ENCODE measurements around the gene PCDH18. TPM values are rescaled to one million over a fixed set of nuclear protein-coding genes. Genes with fewer than 3 reads are reported as not detected.

Gene PCDH18
- total and polyA plus RNA-seq, 2 donors from 2014 or later = 2.2 to 10.1 TPM

DNA sequence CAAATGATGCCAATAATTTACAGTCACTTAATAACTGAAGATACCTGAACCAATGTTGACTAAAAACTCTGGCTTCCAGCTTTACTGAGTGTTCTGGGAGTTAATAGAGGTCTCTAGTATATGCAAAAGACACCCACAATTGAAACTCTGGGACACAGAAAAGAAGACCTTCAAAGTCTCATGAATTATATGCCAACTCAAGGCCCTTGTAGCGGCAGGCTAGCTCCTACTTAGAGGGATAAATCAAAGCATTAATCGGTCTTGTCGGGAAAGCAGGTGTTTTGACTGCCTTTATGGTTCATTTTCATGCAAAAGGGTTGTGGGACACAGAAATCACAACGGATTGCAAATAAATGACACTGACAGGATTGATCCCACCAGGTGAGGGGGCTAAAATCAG lies 55.9 kb downstream of the PCDH18 start:
- no peak for FAIRE-seq
- TF ChIP-seq CTCF (IDR thresholded peaks at IDR 0.05; ENCODE audit: borderline replicate concordance, extremely low read depth, insufficient read depth) = no peak

DNA sequence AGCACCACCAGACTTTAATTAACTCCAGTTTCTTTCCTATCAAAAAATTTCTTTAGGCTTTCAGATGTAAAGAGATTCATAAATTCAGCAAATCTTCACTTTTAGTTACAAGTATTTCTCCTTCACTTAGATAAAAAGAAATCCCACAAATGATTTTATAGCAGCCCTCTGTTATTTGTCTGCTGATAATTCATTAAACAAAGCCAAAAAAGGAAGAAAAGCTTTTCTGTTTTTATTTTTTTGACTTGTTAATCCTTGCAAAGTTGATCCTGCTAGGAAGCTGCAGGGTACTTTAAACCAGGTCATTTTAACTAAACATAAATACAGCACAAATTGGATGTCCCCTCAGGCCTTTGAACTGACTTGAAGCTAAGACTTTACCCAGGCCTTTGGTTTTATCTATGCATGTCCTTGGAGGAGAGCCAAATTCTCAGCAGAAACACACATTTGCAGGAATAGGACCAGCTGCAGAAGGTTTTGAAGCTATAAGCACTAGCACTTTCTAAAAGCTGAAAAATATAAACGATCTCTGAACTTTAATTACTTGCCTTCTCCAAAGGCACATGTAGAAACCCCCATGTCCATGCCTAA lies 57.5 kb downstream of the PCDH18 start:
- H3K4me3 ChIP-seq (ENCODE audit: low read length in 3 of 3) = no peak overlapping the region
- H3K4me1 ChIP-seq (ENCODE audit: control insufficient read depth in 2 of 3, insufficient read depth in 2 of 3, low read depth in 1 of 3, low read length in 3 of 3) = no peaks in the 10 kb centered on the region
- no peaks in the 10 kb centered on the region for H3K36me3 ChIP-seq (ENCODE audit: control insufficient read depth in 2 of 3, insufficient read depth in 3 of 3, low read length in 3 of 3)
- no peak overlapping the region for H3K27ac ChIP-seq (ENCODE audit: low read depth in 2 of 2, low read length in 2 of 2)
- intact Hi-C loops (cut with DNase I) = no loop called here
- no peaks in the 10 kb centered on the region for H3K27me3 ChIP-seq (ENCODE audit: control insufficient read depth, insufficient read depth, low read length)
- TF ChIP-seq CTCF (IDR thresholded peaks at IDR 0.05; ENCODE audit: borderline replicate concordance, extremely low read depth, insufficient read depth) = no peak
- no peaks in the 10 kb centered on the region for H3K9me3 ChIP-seq (ENCODE audit: control insufficient read depth in 2 of 3, insufficient read depth in 1 of 3, low read length in 3 of 3)
- H3K9ac ChIP-seq (ENCODE audit: low read length in 3 of 3) = no peak overlapping the region
- DNase-seq (peak in 3 of 5 donors; percentile 14 to 82 (median 65)), FAIRE-seq (no peak)

More for the DNA sequence above, 55.9 kb downstream of the PCDH18 start:
- Histone ChIP-seq H3K9ac (ENCODE audit: low read length in 3 of 3) (no peak overlapping the region), H3K4me3 (ENCODE audit: low read length in 3 of 3) (no peak overlapping the region), H3K9me3 (ENCODE audit: control insufficient read depth in 2 of 3, insufficient read depth in 1 of 3, low read length in 3 of 3) (no peaks in the 10 kb centered on the region), H3K27ac (ENCODE audit: low read depth in 2 of 2, low read length in 2 of 2) (no peak overlapping the region), H3K4me1 (ENCODE audit: control insufficient read depth in 2 of 3, insufficient read depth in 2 of 3, low read depth in 1 of 3, low read length in 3 of 3) (no peaks in the 10 kb centered on the region), H3K36me3 (ENCODE audit: control insufficient read depth in 2 of 3, insufficient read depth in 3 of 3, low read length in 3 of 3) (no peaks in the 10 kb centered on the region), H3K27me3 (ENCODE audit: control insufficient read depth, insufficient read depth, low read length) (no peaks in the 10 kb centered on the region)
- intact Hi-C loops (cut with DNase I) = no loop called here
- DNase-seq = no peak

GRCh38 chr4:137471895-137472294 lies 60.4 kb downstream of the PCDH18 start:
- Histone ChIP-seq H3K9ac (ENCODE audit: low read length in 3 of 3) (no peak overlapping the region), H3K27me3 (ENCODE audit: control insufficient read depth, insufficient read depth, low read length) (no peaks in the 10 kb centered on the region), H3K4me3 (ENCODE audit: low read length in 3 of 3) (no peak overlapping the region), H3K36me3 (ENCODE audit: control insufficient read depth in 2 of 3, insufficient read depth in 3 of 3, low read length in 3 of 3) (no peaks in the 10 kb centered on the region), H3K9me3 (ENCODE audit: control insufficient read depth in 2 of 3, insufficient read depth in 1 of 3, low read length in 3 of 3) (peaks cover 0 to 4% (median 0%) of the 10 kb centered on the region in 3 donors), H3K27ac (ENCODE audit: low read depth in 2 of 2, low read length in 2 of 2) (no peak overlapping the region), H3K4me1 (ENCODE audit: control insufficient read depth in 2 of 3, insufficient read depth in 2 of 3, low read depth in 1 of 3, low read length in 3 of 3) (no peaks in the 10 kb centered on the region)
- DNase-seq = no peak
- intact Hi-C loops (cut with DNase I) = no loop called here
- TF ChIP-seq CTCF (IDR thresholded peaks at IDR 0.05; ENCODE audit: borderline replicate concordance, extremely low read depth, insufficient read depth) = no peak
- FAIRE-seq = no peak

GRCh38 chr4:137471461-137471860 lies 60.8 kb downstream of the PCDH18 start:
- DNase-seq = no peak
- Histone ChIP-seq H3K4me3 (ENCODE audit: low read length in 3 of 3) (no peak overlapping the region), H3K9me3 (ENCODE audit: control insufficient read depth in 2 of 3, insufficient read depth in 1 of 3, low read length in 3 of 3) (peaks cover 0 to 4% (median 0%) of the 10 kb centered on the region in 3 donors), H3K4me1 (ENCODE audit: control insufficient read depth in 2 of 3, insufficient read depth in 2 of 3, low read depth in 1 of 3, low read length in 3 of 3) (no peaks in the 10 kb centered on the region), H3K27ac (ENCODE audit: low read depth in 2 of 2, low read length in 2 of 2) (no peak overlapping the region), H3K9ac (ENCODE audit: low read length in 3 of 3) (no peak overlapping the region), H3K27me3 (ENCODE audit: control insufficient read depth, insufficient read depth, low read length) (no peaks in the 10 kb centered on the region), H3K36me3 (ENCODE audit: control insufficient read depth in 2 of 3, insufficient read depth in 3 of 3, low read length in 3 of 3) (no peaks in the 10 kb centered on the region)
- intact Hi-C loops (cut with DNase I) = no loop called here
- FAIRE-seq = no peak
- TF ChIP-seq CTCF (IDR thresholded peaks at IDR 0.05; ENCODE audit: borderline replicate concordance, extremely low read depth, insufficient read depth) = no peak

Measured in kidney (tissue), 14 donors.